VCaP (cell line): ENCODE results near the gene CENPE.

Experiments used
- H3K27ac ChIP-seq: fragments of 450-650 bp; 2 replicates; pipeline ENCODE4 v1.5.1; 2017
- CTCF ChIP-seq: fragments of 450-650 bp; conservative IDR thresholded peaks from 2 replicates; pipeline ENCODE4 v1.5.1; 2017; ENCODE audit warnings: mild to moderate bottlenecking, moderate library complexity

CENPE gene

GRCh38 chr4:103156106-103156505 is 42.0 kb downstream of the CENPE start:
- H3K27ac ChIP-seq, result no peak overlapping the region
- TF ChIP-seq CTCF, result no peak

GRCh38 chr4:103152381-103152780 is 45.8 kb downstream of the CENPE start:
- H3K27ac ChIP-seq, result no peak overlapping the region
- TF ChIP-seq CTCF, result no peak

GRCh38 chr4:103150677-103151076 is 47.5 kb downstream of the CENPE start:
- no peak overlapping the region for H3K27ac ChIP-seq

GRCh38 chr4:103144926-103145325 is 53.2 kb downstream of the CENPE start:
- no peak for TF ChIP-seq CTCF
- H3K27ac ChIP-seq, result no peak overlapping the region

More at GRCh38 chr4:103150677-103151076, 47.5 kb downstream of the CENPE start:
- TF ChIP-seq CTCF, result no peak

GRCh38 chr4:103137446-103137827 is 60.7 kb downstream of the CENPE start:
- no peak for TF ChIP-seq CTCF
- no peak overlapping the region for H3K27ac ChIP-seq

- no peak overlapping the region for H3K27ac ChIP-seq
These were observed 61.3 kb downstream of the CENPE start for GRCh38 chr4:103136671-103137445.

GRCh38 chr4:103129174-103129573 is 69.0 kb downstream of the CENPE start:
- TF ChIP-seq CTCF, result no peak
- H3K27ac ChIP-seq, result no peak overlapping the region

More at GRCh38 chr4:103136671-103137445, 61.3 kb downstream of the CENPE start:
- TF ChIP-seq CTCF, result no peak
